NCI-H2081 treated with DMSO at 0.1 percent for 48 hours (cell line): ENCODE data around the gene SERPINA1.

Experiments used
- DNase-seq: peaks from one replicate; lab custom pipeline; 2025; lab: John Stamatoyannopoulos, UW

The SERPINA1 gene

GRCh38 chr14:94382716-94383596 lies 5.4 kb downstream of the SERPINA1 start:
- DNase-seq, result no peak

DNA sequence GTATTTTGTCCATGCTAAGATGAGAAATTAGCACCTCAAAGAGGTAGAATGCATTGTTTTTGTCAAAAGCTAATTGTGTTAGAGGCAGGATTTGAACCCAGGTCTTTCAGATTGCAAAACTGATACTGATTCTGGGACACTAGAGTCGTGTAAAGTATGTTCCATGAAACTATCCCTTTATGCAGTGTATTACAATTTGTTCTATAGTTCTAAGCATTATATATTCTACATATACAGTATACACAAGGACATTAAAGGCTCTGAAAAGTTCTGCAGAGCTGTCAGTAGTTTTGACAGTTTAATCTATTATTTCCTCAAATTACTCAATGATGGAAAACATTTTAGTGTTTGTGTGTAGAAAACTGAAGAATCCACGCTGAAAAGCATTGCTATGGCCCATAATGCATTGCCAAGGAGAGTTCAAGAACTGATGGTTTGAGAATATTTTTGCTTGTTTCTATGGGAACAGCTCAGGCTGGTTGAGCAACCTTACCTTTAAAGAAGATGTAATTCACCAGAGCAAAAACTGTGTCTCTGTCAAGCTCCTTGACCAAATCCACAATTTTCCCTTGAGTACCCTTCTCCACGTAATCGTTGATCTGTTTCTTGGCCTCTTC lies 6.2 kb downstream of the SERPINA1 start:
- no peak for DNase-seq

GRCh38 chr14:94381149-94382030 lies 7.0 kb downstream of the SERPINA1 start:
- DNase-seq, result no peak

- DNase-seq, result no peak
Observed at GRCh38 chr14:94380225-94381148, 7.9 kb downstream of the SERPINA1 start.

DNA sequence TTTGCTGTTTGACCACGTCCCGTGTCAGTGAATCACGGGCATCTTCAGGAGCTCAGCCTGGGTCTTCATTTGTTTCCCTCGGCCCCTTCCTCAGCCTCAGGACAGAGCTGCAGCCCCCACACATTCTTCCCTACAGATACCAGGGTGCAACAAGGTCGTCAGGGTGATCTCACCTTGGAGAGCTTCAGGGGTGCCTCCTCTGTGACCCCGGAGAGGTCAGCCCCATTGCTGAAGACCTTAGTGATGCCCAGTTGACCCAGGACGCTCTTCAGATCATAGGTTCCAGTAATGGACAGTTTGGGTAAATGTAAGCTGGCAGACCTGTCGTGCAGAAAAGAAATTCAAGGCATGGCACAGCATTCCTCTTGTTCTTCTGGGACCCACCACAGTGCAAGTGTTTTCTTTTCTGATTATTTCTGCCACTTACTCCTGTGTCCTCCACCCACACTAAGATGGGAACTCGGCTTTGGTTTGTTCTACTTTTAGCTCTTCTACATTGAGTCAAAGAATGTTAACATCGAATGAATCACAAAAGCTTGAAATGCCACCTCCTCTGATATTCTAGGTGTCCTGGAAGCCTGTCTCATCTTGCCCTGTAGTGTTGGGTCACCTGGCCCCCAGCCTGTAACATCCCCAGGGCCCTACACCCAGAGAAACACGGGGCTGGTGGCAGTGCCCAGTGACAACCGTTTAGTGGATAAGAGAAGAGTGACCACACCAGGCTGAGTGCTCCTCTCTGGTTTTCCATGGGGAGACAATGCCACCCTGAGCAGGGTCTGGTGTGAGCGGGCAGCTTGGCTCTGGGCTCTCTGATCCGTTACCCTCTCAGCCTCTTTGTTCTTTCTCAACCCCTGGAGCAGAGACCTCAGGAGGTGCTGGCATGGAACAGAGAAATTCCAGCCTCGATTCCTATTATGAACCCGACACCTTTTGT lies 8.8 kb downstream of the SERPINA1 start:
- DNase-seq, result no peak

GRCh38 chr14:94378527-94379290 lies 9.7 kb downstream of the SERPINA1 start:
- no peak for DNase-seq

DNA sequence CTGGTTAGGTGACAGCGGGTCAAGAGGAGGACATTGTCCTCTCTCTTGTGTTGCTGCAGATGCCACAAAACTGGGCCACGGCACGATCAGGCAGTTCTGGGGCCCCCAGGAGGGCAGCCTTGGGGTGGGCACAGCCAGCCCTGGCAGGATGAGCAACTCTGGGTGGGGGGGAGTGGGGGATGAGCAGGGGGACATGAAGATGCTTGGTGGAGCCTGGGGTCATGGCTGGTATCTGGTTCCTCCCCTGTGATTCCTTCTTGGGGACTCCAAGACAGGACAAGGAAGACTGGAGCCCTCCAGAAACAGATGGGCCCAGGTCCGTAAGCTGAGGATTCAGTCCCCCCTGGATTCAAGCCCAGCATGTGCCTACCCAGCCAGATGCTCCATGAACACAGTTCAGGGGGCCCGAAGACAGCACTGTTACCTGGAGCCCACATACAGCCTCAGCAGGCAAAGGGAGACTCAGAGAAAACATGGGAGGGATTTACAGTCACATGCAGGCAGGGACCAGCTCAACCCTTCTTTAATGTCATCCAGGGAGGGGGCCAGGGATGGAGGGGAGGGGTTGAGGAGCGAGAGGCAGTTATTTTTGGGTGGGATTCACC lies 10.4 kb downstream of the SERPINA1 start:
- no peak for DNase-seq

GRCh38 chr14:94376976-94377865 lies 11.2 kb downstream of the SERPINA1 start:
- no peak for DNase-seq

GRCh38 chr14:94376108-94376975 lies 12.1 kb downstream of the SERPINA1 start:
- DNase-seq, result no peak

DNA sequence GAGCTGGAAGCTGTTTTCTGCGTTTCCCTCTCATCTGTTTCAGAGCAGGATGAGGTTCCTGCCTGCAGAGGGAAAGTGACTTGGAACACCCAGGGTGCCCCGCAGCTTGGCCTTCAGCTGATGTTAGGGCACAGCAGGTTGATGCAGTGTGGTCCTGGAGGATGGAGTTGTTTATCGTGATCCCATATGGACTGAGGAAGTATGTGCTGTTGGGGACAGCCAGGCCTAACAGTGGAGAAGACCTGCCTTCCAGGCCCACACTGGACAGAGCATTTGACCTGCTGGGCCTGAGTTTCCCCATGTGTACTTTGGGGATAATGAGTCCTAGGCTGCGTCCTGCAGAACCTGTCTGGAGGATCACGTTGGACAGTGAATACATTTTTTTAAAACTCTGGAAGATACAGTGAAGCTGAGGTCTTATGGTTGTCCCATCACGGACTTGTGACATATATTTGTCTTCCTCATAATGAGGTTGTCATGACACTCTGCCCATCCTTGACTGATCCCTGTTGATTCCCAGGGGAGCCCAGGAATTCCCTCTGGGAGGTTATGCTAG lies 12.8 kb downstream of the SERPINA1 start:
- DNase-seq, result no peak

GRCh38 chr14:94374749-94375260 lies 13.6 kb downstream of the SERPINA1 start:
- no peak for DNase-seq

- DNase-seq, result no peak
Observed at GRCh38 chr14:94374116-94374515, 14.3 kb downstream of the SERPINA1 start.

DNA sequence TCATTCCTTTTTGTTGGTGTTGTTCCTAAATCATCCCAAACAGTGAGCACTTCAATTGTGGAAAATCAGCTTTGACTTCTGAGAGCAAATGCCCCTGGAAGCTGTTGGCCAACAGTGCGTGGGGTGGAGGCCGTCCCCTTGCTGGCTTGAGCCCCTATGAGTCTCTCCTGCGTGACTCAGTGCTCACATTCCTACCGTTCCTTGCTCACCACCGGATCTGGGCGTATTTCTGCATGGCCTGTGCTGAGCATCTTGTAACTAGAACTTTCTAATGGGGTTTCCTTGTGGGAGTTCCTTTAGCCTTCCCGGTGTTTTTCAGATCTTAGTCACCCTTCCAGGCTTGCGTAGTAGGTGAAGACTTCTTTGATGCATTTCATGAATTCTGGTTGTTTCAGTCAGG lies 14.7 kb downstream of the SERPINA1 start:
- no peak for DNase-seq

- no peak for DNase-seq
Observed at GRCh38 chr14:94372021-94372605, 16.3 kb downstream of the SERPINA1 start.

- DNase-seq, result no peak
Observed at GRCh38 chr14:94370524-94370910, 17.9 kb downstream of the SERPINA1 start.
